ENCODE data around the gene PRKAG2.

DNA sequence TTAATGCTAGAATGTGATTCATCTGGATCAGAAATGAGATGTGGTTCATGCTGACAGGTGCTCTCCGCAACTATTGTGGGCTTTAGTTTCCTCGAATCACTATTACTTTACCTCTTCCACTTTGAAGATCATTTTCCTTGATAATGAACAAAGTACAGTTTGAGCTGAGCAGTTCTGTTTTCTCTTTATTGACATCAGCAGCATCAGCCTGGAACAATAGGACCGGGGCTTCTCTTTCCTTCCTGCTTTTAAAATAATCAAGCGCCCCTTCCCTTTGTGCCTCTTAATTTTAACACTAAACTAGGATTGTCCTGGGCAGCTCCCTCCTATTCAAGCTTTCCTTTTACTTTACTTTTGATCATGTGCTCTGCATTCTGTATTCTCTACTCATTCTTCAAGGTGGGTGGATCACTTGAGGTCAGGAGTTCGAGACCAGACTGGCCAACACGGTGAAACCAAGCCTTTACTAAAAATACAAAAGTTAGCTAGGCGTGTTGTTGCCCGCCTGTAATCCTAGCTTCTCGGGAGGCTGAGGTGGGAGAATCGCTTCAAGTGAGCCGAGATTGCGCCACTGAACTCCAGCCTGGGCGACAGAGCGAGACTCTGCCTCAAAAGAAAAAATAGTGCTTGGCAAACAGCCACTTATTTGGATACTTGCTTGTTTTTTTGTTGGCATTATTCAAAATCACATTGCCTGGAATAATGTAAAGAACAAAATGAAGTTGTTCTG lies 290.2 kb downstream of the PRKAG2 start:
- TF ChIP-seq, protein P1, sequence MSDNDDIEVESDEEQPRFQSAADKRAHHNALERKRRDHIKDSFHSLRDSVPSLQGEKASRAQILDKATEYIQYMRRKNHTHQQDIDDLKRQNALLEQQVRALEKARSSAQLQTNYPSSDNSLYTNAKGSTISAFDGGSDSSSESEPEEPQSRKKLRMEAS (IDR thresholded peaks at IDR 0.05; ENCODE audit: low read depth, low read length) = no peak
- no peak for TF ChIP-seq POLR2A (IDR thresholded peaks at IDR 0.05; ENCODE audit: extremely low read depth, insufficient read length)
- TF ChIP-seq, protein P2, sequence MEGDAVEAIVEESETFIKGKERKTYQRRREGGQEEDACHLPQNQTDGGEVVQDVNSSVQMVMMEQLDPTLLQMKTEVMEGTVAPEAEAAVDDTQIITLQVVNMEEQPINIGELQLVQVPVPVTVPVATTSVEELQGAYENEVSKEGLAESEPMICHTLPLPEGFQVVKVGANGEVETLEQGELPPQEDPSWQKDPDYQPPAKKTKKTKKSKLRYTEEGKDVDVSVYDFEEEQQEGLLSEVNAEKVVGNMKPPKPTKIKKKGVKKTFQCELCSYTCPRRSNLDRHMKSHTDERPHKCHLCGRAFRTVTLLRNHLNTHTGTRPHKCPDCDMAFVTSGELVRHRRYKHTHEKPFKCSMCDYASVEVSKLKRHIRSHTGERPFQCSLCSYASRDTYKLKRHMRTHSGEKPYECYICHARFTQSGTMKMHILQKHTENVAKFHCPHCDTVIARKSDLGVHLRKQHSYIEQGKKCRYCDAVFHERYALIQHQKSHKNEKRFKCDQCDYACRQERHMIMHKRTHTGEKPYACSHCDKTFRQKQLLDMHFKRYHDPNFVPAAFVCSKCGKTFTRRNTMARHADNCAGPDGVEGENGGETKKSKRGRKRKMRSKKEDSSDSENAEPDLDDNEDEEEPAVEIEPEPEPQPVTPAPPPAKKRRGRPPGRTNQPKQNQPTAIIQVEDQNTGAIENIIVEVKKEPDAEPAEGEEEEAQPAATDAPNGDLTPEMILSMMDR (IDR thresholded peaks at IDR 0.05; ENCODE audit: low read depth, low read length) = no peak

Measured in NB4 (cell line).